ENCODE data around the gene CD48. TPM values are rescaled to one million over a fixed set of nuclear protein-coding genes. Genes with fewer than 3 reads are reported as not detected.

Gene CD48, protein sequence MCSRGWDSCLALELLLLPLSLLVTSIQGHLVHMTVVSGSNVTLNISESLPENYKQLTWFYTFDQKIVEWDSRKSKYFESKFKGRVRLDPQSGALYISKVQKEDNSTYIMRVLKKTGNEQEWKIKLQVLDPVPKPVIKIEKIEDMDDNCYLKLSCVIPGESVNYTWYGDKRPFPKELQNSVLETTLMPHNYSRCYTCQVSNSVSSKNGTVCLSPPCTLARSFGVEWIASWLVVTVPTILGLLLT
- total RNA-seq (2022) (not detected in 2 replicates), Bru-seq, nascent RNA (percentile 7 among the genes with signal in this experiment), BruChase-seq, experiment 1, labeled RNA remaining after a 2-hour chase (percentile 5 among the genes with signal in this experiment), BruChase-seq, experiment 2, labeled RNA remaining after a 6-hour chase (not detected)
- long read RNA-seq: 0 reads

DNA sequence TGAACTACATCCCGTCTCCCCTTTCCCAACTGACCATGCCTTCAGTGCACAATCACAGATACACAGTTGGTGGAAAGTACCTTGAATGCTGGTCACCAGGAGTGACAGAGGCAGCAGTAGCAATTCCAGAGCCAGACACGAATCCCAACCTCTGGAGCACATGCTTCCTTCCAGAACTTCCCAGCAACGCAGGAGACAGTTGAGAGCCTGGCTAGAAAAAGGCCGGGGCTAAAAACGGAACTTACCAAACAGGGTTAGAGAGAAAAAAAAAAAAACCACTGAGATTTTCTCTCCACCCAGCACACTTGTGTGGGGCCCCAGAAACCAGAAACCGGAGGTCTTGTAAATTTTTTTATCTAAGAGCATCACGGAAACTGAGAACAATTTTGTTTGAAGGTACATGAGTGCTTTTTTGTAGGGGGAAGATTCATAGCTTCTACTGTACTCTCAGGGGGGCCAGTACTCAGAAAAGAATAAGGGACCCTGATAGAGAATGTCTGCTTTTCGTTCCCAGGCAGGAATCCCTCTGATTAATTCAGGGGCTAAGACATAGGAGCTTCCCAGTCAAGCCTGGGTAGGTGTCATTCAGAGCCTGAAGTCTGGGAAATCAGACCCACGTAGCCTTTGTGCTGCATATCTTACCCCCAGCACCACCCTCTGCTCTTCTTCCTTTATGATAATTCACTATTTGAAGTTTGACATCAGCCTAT is at the start of gene CD48:
TSS of gene CD48 (minus strand) at position 221 of the 710 bp plus-strand sequence. CDS start at position 162, 59 bp downstream.
- H3K4me3 ChIP-seq (ENCODE audit: low read depth, low read length): no peak within 1 kb of the TSS
- Mint-ChIP-seq H3K4me3 (ENCODE audit: unreplicated experiment) (no peak within 1 kb of the TSS), H3K9me3 (ENCODE audit: unreplicated experiment) (no peaks in the 10 kb centered on the region), H3K27ac (ENCODE audit: unreplicated experiment) (no peak within 1 kb of the TSS), H3K36me3 (ENCODE audit: insufficient read depth, unreplicated experiment) (no peaks in the 10 kb centered on the region), H3K27me3 (ENCODE audit: insufficient read depth, unreplicated experiment) (peaks cover 3% of the 10 kb centered on the region), H3K4me1 (ENCODE audit: low read depth, unreplicated experiment) (no peaks in the 10 kb centered on the region)
- no peaks in the 10 kb centered on the region for H3K9me3 ChIP-seq
- CTCF ChIA-PET: no interaction called here
- BruUV-seq (replicated peaks): no TSS peak
- intact Hi-C loops (cut with micrococcal nuclease; ENCODE audit: unreplicated experiment): no loop called here
- H3K4me1 ChIP-seq: no peaks in the 10 kb centered on the region
- H3K36me3 ChIP-seq (ENCODE audit: control insufficient read depth, insufficient read depth, low read length): no peaks in the 10 kb centered on the region
- H3K27me3 ChIP-seq (replicated peaks; ENCODE audit: control insufficient read depth, insufficient read depth, low read length): no peaks in the 10 kb centered on the region; the same call in 1 of the 2 replicates
- POLR2A ChIA-PET: no interaction called here
- DNase-seq: no peak
- TF ChIP-seq, protein P1, sequence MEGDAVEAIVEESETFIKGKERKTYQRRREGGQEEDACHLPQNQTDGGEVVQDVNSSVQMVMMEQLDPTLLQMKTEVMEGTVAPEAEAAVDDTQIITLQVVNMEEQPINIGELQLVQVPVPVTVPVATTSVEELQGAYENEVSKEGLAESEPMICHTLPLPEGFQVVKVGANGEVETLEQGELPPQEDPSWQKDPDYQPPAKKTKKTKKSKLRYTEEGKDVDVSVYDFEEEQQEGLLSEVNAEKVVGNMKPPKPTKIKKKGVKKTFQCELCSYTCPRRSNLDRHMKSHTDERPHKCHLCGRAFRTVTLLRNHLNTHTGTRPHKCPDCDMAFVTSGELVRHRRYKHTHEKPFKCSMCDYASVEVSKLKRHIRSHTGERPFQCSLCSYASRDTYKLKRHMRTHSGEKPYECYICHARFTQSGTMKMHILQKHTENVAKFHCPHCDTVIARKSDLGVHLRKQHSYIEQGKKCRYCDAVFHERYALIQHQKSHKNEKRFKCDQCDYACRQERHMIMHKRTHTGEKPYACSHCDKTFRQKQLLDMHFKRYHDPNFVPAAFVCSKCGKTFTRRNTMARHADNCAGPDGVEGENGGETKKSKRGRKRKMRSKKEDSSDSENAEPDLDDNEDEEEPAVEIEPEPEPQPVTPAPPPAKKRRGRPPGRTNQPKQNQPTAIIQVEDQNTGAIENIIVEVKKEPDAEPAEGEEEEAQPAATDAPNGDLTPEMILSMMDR (IDR thresholded peaks at IDR 0.05; ENCODE audit: insufficient read depth in 1 of 2, low read depth in 1 of 2, low read length in 1 of 2, severe bottlenecking in 1 of 2, unreplicated experiment in 1 of 2): no peak

DNA sequence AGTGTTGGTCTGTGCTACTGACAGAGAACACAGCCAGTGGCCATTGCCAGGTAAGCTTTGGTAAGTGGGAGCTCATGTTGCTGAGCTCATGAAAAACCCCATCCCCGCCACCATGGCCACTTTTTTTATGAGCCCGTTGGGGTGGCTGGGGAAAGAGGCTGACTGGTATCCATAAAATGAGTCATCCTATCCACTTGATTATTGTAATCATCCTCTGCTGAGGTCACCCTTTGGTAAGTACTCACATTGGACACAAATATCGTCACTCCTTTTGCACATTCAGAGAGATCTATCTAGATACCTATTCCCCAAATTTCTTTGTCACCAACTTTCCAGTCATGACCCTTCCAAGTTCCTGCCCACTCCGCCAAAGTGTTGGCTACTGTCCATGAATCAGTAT is 49.4 kb upstream of the CD48 start:
- no peak overlapping the region for H3K4me3 ChIP-seq (ENCODE audit: low read depth, low read length)
- BruUV-seq (replicated peaks): no TSS peak
- peaks cover 3% of the 10 kb centered on the region; the same call in 1 of the 2 replicates for H3K9me3 ChIP-seq
- DNase-seq: no peak
- TF ChIP-seq, protein P1 (IDR thresholded peaks at IDR 0.05; ENCODE audit: insufficient read depth in 1 of 2, low read depth in 1 of 2, low read length in 1 of 2, severe bottlenecking in 1 of 2, unreplicated experiment in 1 of 2): no peak
- Mint-ChIP-seq H3K4me1 (ENCODE audit: low read depth, unreplicated experiment) (no peaks in the 10 kb centered on the region), H3K9me3 (ENCODE audit: unreplicated experiment) (no peaks in the 10 kb centered on the region), H3K4me3 (ENCODE audit: unreplicated experiment) (no peak overlapping the region), H3K36me3 (ENCODE audit: insufficient read depth, unreplicated experiment) (no peaks in the 10 kb centered on the region), H3K27me3 (ENCODE audit: insufficient read depth, unreplicated experiment) (peaks cover under 1% of the 10 kb centered on the region), H3K27ac (ENCODE audit: unreplicated experiment) (no peak overlapping the region)
- CTCF ChIA-PET: no interaction called here
- POLR2A ChIA-PET: no interaction called here
- H3K4me1 ChIP-seq: no peaks in the 10 kb centered on the region
- intact Hi-C loops (cut with micrococcal nuclease; ENCODE audit: unreplicated experiment): no loop called here
- no peaks in the 10 kb centered on the region for H3K36me3 ChIP-seq (ENCODE audit: control insufficient read depth, insufficient read depth, low read length)
- no peaks in the 10 kb centered on the region; the same call in 1 of the 2 replicates for H3K27me3 ChIP-seq (replicated peaks; ENCODE audit: control insufficient read depth, insufficient read depth, low read length)

DNA sequence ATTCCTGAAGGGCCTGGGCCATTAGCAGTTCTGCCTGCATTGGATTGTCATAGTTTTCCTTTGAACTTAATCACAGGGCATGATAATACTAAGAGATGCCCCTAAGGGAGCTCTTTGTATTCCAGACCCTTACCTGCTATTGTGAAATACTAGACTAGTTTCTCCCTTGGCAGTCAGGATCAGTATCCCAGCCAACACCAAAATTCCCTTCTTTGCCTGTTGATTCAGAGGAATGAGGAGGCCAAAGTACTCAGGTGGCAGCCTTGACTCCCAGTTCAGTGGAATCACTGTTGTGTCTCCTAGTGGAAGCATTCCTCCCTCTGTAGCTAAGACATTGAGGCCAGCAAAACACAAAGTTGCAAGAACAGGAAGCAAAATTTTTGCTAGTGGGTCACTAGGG is 48.1 kb upstream of the CD48 start:
- no TSS peak for BruUV-seq (replicated peaks)
- Histone ChIP-seq H3K9me3 (peaks cover 3% of the 10 kb centered on the region; the same call in 1 of the 2 replicates), H3K27me3 (replicated peaks; ENCODE audit: control insufficient read depth, insufficient read depth, low read length) (no peaks in the 10 kb centered on the region; the same call in 1 of the 2 replicates), H3K4me3 (ENCODE audit: low read depth, low read length) (no peak overlapping the region), H3K4me1 (no peaks in the 10 kb centered on the region), H3K36me3 (ENCODE audit: control insufficient read depth, insufficient read depth, low read length) (no peaks in the 10 kb centered on the region)
- Mint-ChIP-seq H3K36me3 (ENCODE audit: insufficient read depth, unreplicated experiment) (no peaks in the 10 kb centered on the region), H3K4me1 (ENCODE audit: low read depth, unreplicated experiment) (no peaks in the 10 kb centered on the region), H3K4me3 (ENCODE audit: unreplicated experiment) (no peak overlapping the region), H3K9me3 (ENCODE audit: unreplicated experiment) (no peaks in the 10 kb centered on the region), H3K27ac (ENCODE audit: unreplicated experiment) (no peak overlapping the region), H3K27me3 (ENCODE audit: insufficient read depth, unreplicated experiment) (peaks cover 3% of the 10 kb centered on the region)
- ChIA-PET POLR2A (no interaction called here), CTCF (no interaction called here)
- TF ChIP-seq, protein P1 (IDR thresholded peaks at IDR 0.05; ENCODE audit: insufficient read depth in 1 of 2, low read depth in 1 of 2, low read length in 1 of 2, severe bottlenecking in 1 of 2, unreplicated experiment in 1 of 2): no peak
- no peak for DNase-seq
- intact Hi-C loops (cut with micrococcal nuclease; ENCODE audit: unreplicated experiment): no loop called here
